OCI-LY1 (cell line): ENCODE results near the gene ULBP2.
"Not testable (repeated sequence)": the region's sequence is repeated elsewhere in the genome, so short reads cannot be mapped to it uniquely, and the experiment has no call there.

ENCODE experiments used
- H2AFZ ChIP-seq: fragments of 200-600 bp; sonication (generic), shearing (Covaris generic); 2 replicates; pipeline ENCODE4 v1.6.0; 2014; ENCODE audit warnings: antibody characterized with exemption, mild to moderate bottlenecking, low read length
- H3F3A ChIP-seq: fragments of 200-600 bp; sonication (generic), shearing (Covaris generic); 2 replicates; pipeline ENCODE4 v1.6.0; 2014; ENCODE audit warnings: mild to moderate bottlenecking, antibody characterized with exemption, low read length, moderate library complexity; ENCODE audit not compliant: insufficient read depth
- H3K27ac ChIP-seq: fragments of 200-600 bp; sonication (generic); 2 replicates; pipeline ENCODE4 v1.5.1; 2014; ENCODE audit warnings: low read length, mixed run types, mild to moderate bottlenecking, low read depth; ENCODE audit not compliant: poor library complexity, severe bottlenecking
- H3K27me3 ChIP-seq: fragments of 200-600 bp; sonication (generic); 2 replicates; pipeline ENCODE4 v1.6.0; 2014; ENCODE audit warnings: antibody characterized with exemption, mild to moderate bottlenecking, low read length, moderate library complexity; ENCODE audit not compliant: insufficient read depth
- H3K36me3 ChIP-seq: fragments of 200-600 bp; sonication (generic); 2 replicates; pipeline ENCODE4 v1.6.1; 2014; ENCODE audit warnings: mild to moderate bottlenecking, antibody characterized with exemption, low read length, moderate library complexity, mixed read lengths; ENCODE audit not compliant: insufficient read depth
- H3K4me1 ChIP-seq: fragments of 200-600 bp; sonication (generic); 2 replicates; pipeline ENCODE4 v1.5.1; 2014; ENCODE audit warnings: mild to moderate bottlenecking, low read length, moderate library complexity; ENCODE audit not compliant: insufficient read depth, severe bottlenecking
- H3K4me2 ChIP-seq: fragments of 200-600 bp; sonication (generic), shearing (Covaris generic); 2 replicates; pipeline ENCODE4 v1.6.1; 2014; ENCODE audit warnings: low read length
- H3K4me3 ChIP-seq: fragments of 200-600 bp; sonication (generic); 2 replicates; pipeline ENCODE4 v1.5.1; 2014; ENCODE audit warnings: low read length, low read depth, mild to moderate bottlenecking, mixed read lengths; ENCODE audit not compliant: poor library complexity, severe bottlenecking
- H3K79me2 ChIP-seq: fragments of 200-600 bp; shearing (Covaris generic); 2 replicates; pipeline ENCODE4 v1.6.1; 2016; ENCODE audit warnings: mixed run types, low read length, mixed read lengths; ENCODE audit not compliant: insufficient read depth
- H3K9ac ChIP-seq: fragments of 200-600 bp; sonication (generic), shearing (Covaris generic); 2 replicates; pipeline ENCODE4 v1.6.1; 2014; ENCODE audit warnings: mild to moderate bottlenecking, low read length, mixed read lengths
- H3K9me2 ChIP-seq: fragments of 200-600 bp; sonication (generic), shearing (Covaris generic); 2 replicates; pipeline ENCODE4 v1.6.1; 2014; ENCODE audit warnings: low read depth, mild to moderate bottlenecking, low read length, mixed read lengths
- H3K9me3 ChIP-seq: fragments of 200-600 bp; shearing (Covaris generic); 2 replicates; pipeline ENCODE4 v1.6.1; 2014; ENCODE audit warnings: low read length, mixed read lengths
- H4K20me1 ChIP-seq: fragments of 200-600 bp; sonication (generic), shearing (Covaris generic); 2 replicates; pipeline ENCODE4 v1.6.0; 2016; ENCODE audit warnings: mild to moderate bottlenecking, low read length; ENCODE audit not compliant: insufficient read depth
- EZH2 ChIP-seq: fragments of 200-600 bp; sonication (generic), shearing (Covaris generic); IDR thresholded peaks from 2 replicates; pipeline ENCODE4 v1.8.0; 2017; ENCODE audit warnings: borderline replicate concordance, mixed run types, mild to moderate bottlenecking, antibody characterized with exemption, low read length, moderate library complexity, mixed read lengths
- TF ChIP-seq, protein P1 (sequence below): fragments of 200-600 bp; sonication (generic), shearing (Covaris generic); IDR thresholded peaks from 2 replicates; pipeline ENCODE4 v1.5.1; 2017; ENCODE audit warnings: mild to moderate bottlenecking, antibody characterized with exemption, low read length, moderate library complexity, mixed read lengths

Gene ULBP2

DNA sequence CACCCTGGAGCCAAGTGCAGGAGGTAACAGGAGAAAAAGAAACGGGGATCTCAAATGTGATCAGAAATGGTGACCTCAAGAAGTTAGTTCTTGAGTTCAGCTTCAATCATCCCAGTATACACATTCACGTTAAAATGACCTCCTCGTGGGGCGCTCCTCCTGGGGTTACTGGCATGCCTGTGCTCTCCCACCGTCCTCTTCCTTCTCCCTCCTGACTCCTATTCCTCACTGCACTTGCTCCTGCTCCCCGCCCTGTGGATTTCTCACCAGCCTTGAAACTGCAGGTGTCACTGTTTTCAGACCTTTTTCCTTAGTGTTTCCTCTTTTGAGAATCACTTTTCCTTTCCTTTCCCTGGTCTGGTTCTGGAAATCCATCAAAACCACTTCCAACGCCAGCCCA lies 4.8 kb downstream of the ULBP2 start:
- not testable (repeated sequence) for H3K9me2 ChIP-seq, H3K4me1 ChIP-seq, H3K4me2 ChIP-seq, H3K27ac ChIP-seq, H3K9ac ChIP-seq, H4K20me1 ChIP-seq, H3K36me3 ChIP-seq, H3K79me2 ChIP-seq, H3K9me3 ChIP-seq, H3K4me3 ChIP-seq, H3F3A ChIP-seq, H2AFZ ChIP-seq, H3K27me3 ChIP-seq

- not testable (repeated sequence) for H3K4me1 ChIP-seq, H3K27me3 ChIP-seq, H3K4me2 ChIP-seq, H3F3A ChIP-seq, H3K9me2 ChIP-seq, H3K4me3 ChIP-seq, H3K36me3 ChIP-seq, H3K9ac ChIP-seq, H4K20me1 ChIP-seq, H3K9me3 ChIP-seq, H3K79me2 ChIP-seq, H2AFZ ChIP-seq, H3K27ac ChIP-seq
Measured at GRCh38 chr6:149947533-149947932, 5.7 kb downstream of the ULBP2 start.

DNA sequence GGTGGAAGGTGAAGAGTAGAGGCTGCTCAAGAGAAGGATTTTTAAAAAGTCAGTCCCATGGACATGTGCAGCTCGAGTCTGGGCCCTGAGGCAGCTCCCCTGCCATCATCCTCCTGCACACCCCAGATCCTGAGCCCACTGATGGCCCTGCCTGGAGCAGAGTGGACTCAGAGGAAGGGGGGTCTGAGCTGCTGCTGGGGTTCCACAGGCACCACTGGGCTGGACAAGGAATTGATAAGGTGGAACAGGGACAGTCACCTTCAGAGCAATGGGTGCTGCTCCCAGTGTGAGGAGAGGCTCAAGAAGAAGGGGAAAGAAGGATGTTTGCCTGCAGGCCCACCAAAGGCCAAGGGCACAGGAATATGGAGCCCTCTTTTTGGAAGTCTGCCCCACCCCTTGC lies 6.2 kb downstream of the ULBP2 start:
- H3K4me1 ChIP-seq: no peaks in the 10 kb centered on the region
- TF ChIP-seq EZH2: no peak
- TF ChIP-seq, protein P1, sequence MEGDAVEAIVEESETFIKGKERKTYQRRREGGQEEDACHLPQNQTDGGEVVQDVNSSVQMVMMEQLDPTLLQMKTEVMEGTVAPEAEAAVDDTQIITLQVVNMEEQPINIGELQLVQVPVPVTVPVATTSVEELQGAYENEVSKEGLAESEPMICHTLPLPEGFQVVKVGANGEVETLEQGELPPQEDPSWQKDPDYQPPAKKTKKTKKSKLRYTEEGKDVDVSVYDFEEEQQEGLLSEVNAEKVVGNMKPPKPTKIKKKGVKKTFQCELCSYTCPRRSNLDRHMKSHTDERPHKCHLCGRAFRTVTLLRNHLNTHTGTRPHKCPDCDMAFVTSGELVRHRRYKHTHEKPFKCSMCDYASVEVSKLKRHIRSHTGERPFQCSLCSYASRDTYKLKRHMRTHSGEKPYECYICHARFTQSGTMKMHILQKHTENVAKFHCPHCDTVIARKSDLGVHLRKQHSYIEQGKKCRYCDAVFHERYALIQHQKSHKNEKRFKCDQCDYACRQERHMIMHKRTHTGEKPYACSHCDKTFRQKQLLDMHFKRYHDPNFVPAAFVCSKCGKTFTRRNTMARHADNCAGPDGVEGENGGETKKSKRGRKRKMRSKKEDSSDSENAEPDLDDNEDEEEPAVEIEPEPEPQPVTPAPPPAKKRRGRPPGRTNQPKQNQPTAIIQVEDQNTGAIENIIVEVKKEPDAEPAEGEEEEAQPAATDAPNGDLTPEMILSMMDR: no peak

GRCh38 chr6:149948616-149949015 lies 6.8 kb downstream of the ULBP2 start:
- Histone ChIP-seq H3K4me1 (no peaks in the 10 kb centered on the region), H3K27me3 (no peaks in the 10 kb centered on the region), H3K4me3 (no peak overlapping the region), H3K4me2 (no peak overlapping the region), H3K27ac (no peak overlapping the region), H3K36me3 (no peaks in the 10 kb centered on the region), H2AFZ (no peak overlapping the region), H3K9me3 (no peaks in the 10 kb centered on the region), H3K79me2 (no peaks in the 10 kb centered on the region), H4K20me1 (no peaks in the 10 kb centered on the region), H3K9ac (no peak overlapping the region), H3F3A (no peaks in the 10 kb centered on the region), H3K9me2 (no peaks in the 10 kb centered on the region)
- no peak for TF ChIP-seq EZH2
- TF ChIP-seq, protein P1: no peak

More for the DNA sequence above, 6.2 kb downstream of the ULBP2 start:
- H3K4me2 ChIP-seq: no peak overlapping the region
- H3K27ac ChIP-seq: no peak overlapping the region
- no peaks in the 10 kb centered on the region for H3K79me2 ChIP-seq
- H3K9me2 ChIP-seq: no peaks in the 10 kb centered on the region
- no peaks in the 10 kb centered on the region for H3K27me3 ChIP-seq
- H4K20me1 ChIP-seq: no peaks in the 10 kb centered on the region
- no peak overlapping the region for H3K9ac ChIP-seq
- H3F3A ChIP-seq: no peaks in the 10 kb centered on the region
- H3K4me3 ChIP-seq: no peak overlapping the region
- H3K9me3 ChIP-seq: no peaks in the 10 kb centered on the region
- no peaks in the 10 kb centered on the region for H3K36me3 ChIP-seq
- no peak overlapping the region for H2AFZ ChIP-seq
